BLaER1 (cell line): ENCODE measurements around the gene ALG2.

ENCODE experiments used
- H3K27ac ChIP-seq: shearing (Covaris generic); formaldehyde crosslinking; 2 replicates; pipeline ENCODE4 v1.8.1; 2022
- H3K27me3 ChIP-seq: shearing (Covaris generic); formaldehyde crosslinking; 2 replicates; pipeline ENCODE4 v1.8.1; 2022
- H3K36me3 ChIP-seq: shearing (Covaris generic); formaldehyde crosslinking; 2 replicates; pipeline ENCODE4 v1.8.1; 2022
- H3K4me1 ChIP-seq: shearing (Covaris generic); formaldehyde crosslinking; 2 replicates; pipeline ENCODE4 v1.8.1; 2022
- H3K4me2 ChIP-seq: shearing (Covaris generic); formaldehyde crosslinking; 2 replicates; pipeline ENCODE4 v1.8.1; 2022
- H3K4me3 ChIP-seq: shearing (Covaris generic); formaldehyde crosslinking; 2 replicates; pipeline ENCODE4 v1.8.1; 2022
- H3K9ac ChIP-seq: shearing (Covaris generic); formaldehyde crosslinking; 2 replicates; pipeline ENCODE4 v1.8.1; 2022
- H3K9me3 ChIP-seq: shearing (Covaris generic); formaldehyde crosslinking; 2 replicates; pipeline ENCODE4 v1.8.1; 2022
- H4K20me1 ChIP-seq: shearing (Covaris generic); formaldehyde crosslinking; 2 replicates; pipeline ENCODE4 v1.8.1; 2022
- Cebpa-rat ChIP-seq: shearing (Covaris generic); IDR thresholded peaks from 2 replicates; pipeline ENCODE4 v1.8.1; 2022

ALG2 gene

GRCh38 chr9:99178912-99179872, 42.5 kb downstream of the ALG2 start:
- no peak overlapping the region for H3K4me2 ChIP-seq
- no peak for TF ChIP-seq Cebpa-rat
- no peak overlapping the region for H3K4me3 ChIP-seq
- no peak overlapping the region for H3K9ac ChIP-seq
- H3K27me3 ChIP-seq: no peaks in the 10 kb centered on the region
- H3K27ac ChIP-seq: no peak overlapping the region
- peaks cover 21% of the 10 kb centered on the region for H3K4me1 ChIP-seq
- no peaks in the 10 kb centered on the region for H3K36me3 ChIP-seq
- no peaks in the 10 kb centered on the region for H4K20me1 ChIP-seq
- H3K9me3 ChIP-seq: no peaks in the 10 kb centered on the region

- Histone ChIP-seq H3K4me3 (no peak overlapping the region), H3K4me1 (peaks cover 15% of the 10 kb centered on the region), H3K27me3 (no peaks in the 10 kb centered on the region), H3K9me3 (no peaks in the 10 kb centered on the region), H3K27ac (no peak overlapping the region), H3K9ac (no peak overlapping the region), H3K36me3 (no peaks in the 10 kb centered on the region), H4K20me1 (no peaks in the 10 kb centered on the region), H3K4me2 (no peak overlapping the region)
- TF ChIP-seq Cebpa-rat: no peak
Measured at GRCh38 chr9:99177576-99178366, 44.0 kb downstream of the ALG2 start.

DNA sequence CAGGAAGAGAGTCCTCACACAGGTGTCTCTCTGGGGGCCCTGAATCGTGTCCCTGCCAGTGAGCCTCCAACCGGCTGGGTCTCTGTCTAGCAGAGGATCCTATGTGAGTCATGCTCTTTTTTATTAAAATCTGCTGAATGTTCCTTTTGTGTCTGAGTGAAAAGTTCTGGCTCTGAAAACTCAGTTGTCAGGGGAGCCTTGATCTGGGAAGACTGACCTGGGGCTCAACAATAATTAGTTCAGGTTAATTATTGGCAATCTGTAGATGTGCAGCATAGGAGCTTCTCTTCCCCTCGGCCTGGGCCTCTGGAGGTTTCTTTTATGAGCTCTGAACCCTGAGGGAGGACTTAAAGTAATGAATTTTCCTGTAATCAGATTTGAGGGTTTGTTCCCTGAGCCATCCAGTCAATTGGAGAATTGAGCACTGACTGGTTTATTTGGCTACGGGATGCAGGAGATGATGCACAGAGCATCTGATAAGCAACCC, 45.2 kb downstream of the ALG2 start:
- TF ChIP-seq Cebpa-rat: no peak
- Histone ChIP-seq H3K4me1 (peaks cover 6% of the 10 kb centered on the region), H3K36me3 (no peaks in the 10 kb centered on the region), H3K27ac (no peak overlapping the region), H3K9ac (no peak overlapping the region), H3K4me3 (no peak overlapping the region), H3K4me2 (no peak overlapping the region), H3K9me3 (no peaks in the 10 kb centered on the region), H4K20me1 (no peaks in the 10 kb centered on the region), H3K27me3 (no peaks in the 10 kb centered on the region)

DNA sequence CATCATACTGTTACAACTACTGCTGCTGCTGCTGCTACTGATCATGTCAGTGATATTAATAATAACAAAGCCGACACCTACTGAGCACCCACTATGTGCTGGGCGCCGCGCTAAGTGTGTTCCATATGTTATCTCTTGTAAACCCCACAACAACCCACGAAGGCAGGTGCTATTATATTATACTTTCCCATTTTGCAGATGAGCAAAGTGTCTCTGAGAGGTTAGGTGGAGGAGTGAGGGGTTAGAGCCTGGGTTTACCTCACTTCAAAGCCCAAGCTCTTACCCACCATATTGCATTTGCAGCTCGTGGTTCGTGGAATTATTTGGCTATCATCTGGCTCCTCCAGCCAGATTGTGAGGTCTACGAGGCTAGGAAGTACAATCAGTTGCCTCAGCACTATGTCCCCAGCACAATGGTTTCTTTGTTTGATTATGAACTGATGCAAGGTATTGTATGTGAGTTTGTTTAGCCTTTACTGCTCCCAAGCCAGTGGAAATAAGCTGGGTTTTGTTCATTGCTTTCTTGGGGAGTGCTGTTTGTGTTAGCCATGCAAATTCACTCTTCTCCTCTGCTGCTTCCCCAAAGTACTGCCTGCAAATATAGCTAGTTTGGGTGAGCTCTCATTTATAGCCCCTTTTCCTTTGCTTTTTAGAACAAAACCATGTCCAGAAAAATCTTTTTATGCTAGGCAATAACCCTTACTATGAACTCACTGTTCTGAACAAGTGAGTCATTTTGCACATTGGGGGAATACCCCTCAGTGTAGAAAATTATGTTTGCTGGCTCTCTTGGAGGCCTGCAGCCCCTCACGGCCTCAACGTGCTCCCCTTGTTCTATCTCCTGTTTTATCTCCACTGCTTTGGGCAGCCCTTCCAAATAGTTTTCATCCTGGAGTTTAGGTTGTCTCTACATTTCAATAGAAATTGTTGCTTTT, 47.9 kb downstream of the ALG2 start:
- H3K27ac ChIP-seq: no peak overlapping the region
- H3K36me3 ChIP-seq: no peaks in the 10 kb centered on the region
- H3K9me3 ChIP-seq: no peaks in the 10 kb centered on the region
- H3K9ac ChIP-seq: no peak overlapping the region
- no peak overlapping the region for H3K4me2 ChIP-seq
- H4K20me1 ChIP-seq: no peaks in the 10 kb centered on the region
- H3K27me3 ChIP-seq: no peaks in the 10 kb centered on the region
- peaks cover 7% of the 10 kb centered on the region; the same call in 1 of the 2 replicates for H3K4me1 ChIP-seq
- no peak for TF ChIP-seq Cebpa-rat
- H3K4me3 ChIP-seq: no peak overlapping the region

GRCh38 chr9:99172124-99173091, 49.3 kb downstream of the ALG2 start:
- no peaks in the 10 kb centered on the region for H4K20me1 ChIP-seq
- no peak for TF ChIP-seq Cebpa-rat
- no peaks in the 10 kb centered on the region for H3K36me3 ChIP-seq
- no peaks in the 10 kb centered on the region for H3K9me3 ChIP-seq
- no peak overlapping the region for H3K27ac ChIP-seq
- no peak overlapping the region for H3K9ac ChIP-seq
- H3K4me3 ChIP-seq: no peak overlapping the region
- H3K4me2 ChIP-seq: no peak overlapping the region
- H3K4me1 ChIP-seq: peaks cover 14% of the 10 kb centered on the region
- no peaks in the 10 kb centered on the region for H3K27me3 ChIP-seq

DNA sequence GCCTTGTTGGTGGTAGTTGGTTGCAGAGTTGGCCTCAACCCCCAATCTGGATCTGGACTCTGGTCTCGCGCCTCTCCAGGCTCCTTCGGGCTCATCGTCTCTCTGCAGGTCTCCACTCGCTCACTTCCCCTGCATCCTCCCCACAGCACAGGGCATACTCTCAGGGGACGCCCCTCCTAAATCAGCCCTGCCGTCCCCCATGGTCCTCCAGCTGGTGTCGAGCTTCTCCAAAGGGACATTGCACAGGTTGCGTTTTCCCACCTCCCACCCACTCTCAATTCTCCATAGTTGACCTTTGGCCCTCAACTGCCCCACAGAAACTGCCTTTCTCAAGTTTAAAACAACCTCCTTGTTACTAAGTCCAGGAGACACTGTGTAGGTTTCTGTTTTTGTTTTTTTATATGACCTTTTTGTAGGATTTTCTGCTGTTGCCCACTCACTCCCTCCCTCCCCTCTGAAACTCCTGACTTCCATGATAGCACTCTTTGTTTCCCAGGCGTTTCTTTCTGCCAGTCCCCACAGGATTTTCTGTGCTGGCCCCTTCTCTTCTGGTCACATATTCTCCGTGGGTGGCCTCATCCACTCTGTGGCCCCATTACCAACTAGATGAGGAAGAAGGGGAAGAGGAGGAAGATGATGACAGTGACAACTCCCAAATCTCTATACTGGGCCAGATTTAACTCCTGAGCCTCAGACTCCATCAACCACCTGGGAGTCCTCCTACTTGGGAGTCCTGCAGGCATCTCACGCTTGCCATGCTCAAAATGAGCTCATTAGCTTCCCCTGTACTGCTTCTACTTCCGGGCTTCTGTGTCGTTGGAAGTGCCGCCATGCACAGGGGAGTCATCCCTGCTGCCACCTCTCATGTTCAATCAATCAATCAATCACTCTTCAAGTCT, 50.3 kb downstream of the ALG2 start:
- Histone ChIP-seq H3K36me3 (no peaks in the 10 kb centered on the region), H3K4me2 (no peak overlapping the region), H4K20me1 (no peaks in the 10 kb centered on the region), H3K4me1 (peaks cover 15% of the 10 kb centered on the region), H3K27ac (no peak overlapping the region), H3K27me3 (no peaks in the 10 kb centered on the region), H3K9me3 (no peaks in the 10 kb centered on the region), H3K9ac (no peak overlapping the region), H3K4me3 (no peak overlapping the region)
- no peak for TF ChIP-seq Cebpa-rat

DNA sequence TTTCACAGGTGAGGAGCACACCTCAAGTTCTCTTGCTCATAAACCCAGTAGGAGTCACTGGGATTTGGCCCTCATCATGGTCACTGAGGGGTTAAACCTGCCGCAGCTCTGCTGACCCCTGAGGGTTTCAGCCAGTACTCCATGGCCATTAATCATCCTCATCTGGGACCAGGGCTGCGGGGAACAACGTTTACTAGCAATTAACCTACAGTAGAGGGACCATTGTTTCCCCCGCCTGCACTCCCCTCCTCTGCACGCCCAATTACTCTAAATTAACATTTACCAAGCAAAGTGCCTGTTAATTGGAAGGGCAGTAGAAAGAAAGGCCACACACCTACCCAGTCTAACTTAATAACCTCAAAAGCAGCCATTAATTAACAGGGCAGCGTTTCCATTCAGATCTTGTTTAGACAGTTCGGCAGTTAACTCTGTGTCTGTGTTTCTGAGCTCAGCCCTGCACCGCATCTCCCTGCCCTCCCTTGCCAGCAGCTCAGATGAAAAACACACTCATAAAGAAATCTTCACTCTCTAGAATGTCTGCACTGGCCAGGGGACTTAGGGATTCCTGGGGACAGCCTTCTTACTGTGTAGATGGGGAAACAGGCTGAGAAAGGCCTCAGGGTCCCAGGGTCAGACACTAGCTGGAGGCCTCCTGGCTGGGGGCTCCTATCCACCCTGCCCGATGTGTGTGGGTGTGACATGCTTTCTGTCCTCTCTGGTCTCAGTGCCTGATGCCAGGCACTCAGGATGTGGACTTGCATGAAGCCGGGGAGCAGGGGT, 51.6 kb downstream of the ALG2 start:
- H3K4me2 ChIP-seq: no peak overlapping the region
- no peaks in the 10 kb centered on the region for H3K9me3 ChIP-seq
- no peaks in the 10 kb centered on the region for H4K20me1 ChIP-seq
- no peak for TF ChIP-seq Cebpa-rat
- H3K4me3 ChIP-seq: no peak overlapping the region
- H3K4me1 ChIP-seq: peaks cover 15% of the 10 kb centered on the region
- H3K27ac ChIP-seq: no peak overlapping the region
- no peak overlapping the region for H3K9ac ChIP-seq
- H3K27me3 ChIP-seq: no peaks in the 10 kb centered on the region
- no peaks in the 10 kb centered on the region for H3K36me3 ChIP-seq
